Measurements from ENCODE around the gene JPH3. TPM values are rescaled to one million over a fixed set of nuclear protein-coding genes. Genes with fewer than 3 reads are reported as not detected.

Gene JPH3
- total RNA-seq, 1 experiment from 2014 or later, result not detected

GRCh38 chr16:87740441-87740840, 138.1 kb downstream of the JPH3 start:
- ChIA-PET CTCF (no interaction called here), POLR2A (ENCODE audit: unreplicated experiment) (no interaction called here)
- DNase-seq, result no peak
- no peaks in the 10 kb centered on the region for H3K9me3 ChIP-seq (ENCODE audit: insufficient read depth, low read depth)
- H3K4me3 ChIP-seq, result no peak overlapping the region
- TF ChIP-seq CTCF (conservative IDR thresholded peaks at IDR 0.05) (no peak), EZH2 (IDR thresholded peaks at IDR 0.05; ENCODE audit: low read depth) (no peak)
- H3K9me2 ChIP-seq (ENCODE audit: insufficient read depth), result no peaks in the 10 kb centered on the region
- H3K27ac ChIP-seq, result no peak overlapping the region
- H3K4me1 ChIP-seq (replicated peaks; ENCODE audit: insufficient read depth), result no peaks in the 10 kb centered on the region
- no peaks in the 10 kb centered on the region for H3K79me2 ChIP-seq (ENCODE audit: low read depth)
- H3K4me2 ChIP-seq, result no peak overlapping the region
- no peaks in the 10 kb centered on the region for H3K27me3 ChIP-seq (ENCODE audit: insufficient read depth, low read depth)
- H4K20me1 ChIP-seq (ENCODE audit: insufficient read depth), result peaks cover 24% of the 10 kb centered on the region
- no peaks in the 10 kb centered on the region; the same call in 1 of the 2 replicates for H3K36me3 ChIP-seq (ENCODE audit: low read depth)
- BruUV-seq (replicated peaks), result no TSS peak
- H3F3A ChIP-seq (ENCODE audit: insufficient read depth, low read depth), result no peaks in the 10 kb centered on the region
- intact Hi-C loops (cut with micrococcal nuclease; ENCODE audit: unreplicated experiment), result no loop called here
- no peak overlapping the region for H2AFZ ChIP-seq

GRCh38 chr16:87740909-87741424, 138.7 kb downstream of the JPH3 start:
- Histone ChIP-seq H3K79me2 (ENCODE audit: low read depth) (no peaks in the 10 kb centered on the region), H3K36me3 (ENCODE audit: low read depth) (no peaks in the 10 kb centered on the region; the same call in 1 of the 2 replicates), H3K4me2 (no peak overlapping the region), H3F3A (ENCODE audit: insufficient read depth, low read depth) (no peaks in the 10 kb centered on the region), H3K27ac (no peak overlapping the region), H4K20me1 (ENCODE audit: insufficient read depth) (peaks cover 19% of the 10 kb centered on the region), H3K27me3 (ENCODE audit: insufficient read depth, low read depth) (no peaks in the 10 kb centered on the region), H2AFZ (no peak overlapping the region), H3K9me3 (ENCODE audit: insufficient read depth, low read depth) (no peaks in the 10 kb centered on the region), H3K4me3 (no peak overlapping the region), H3K4me1 (replicated peaks; ENCODE audit: insufficient read depth) (no peaks in the 10 kb centered on the region), H3K9me2 (ENCODE audit: insufficient read depth) (no peaks in the 10 kb centered on the region)
- no TSS peak for BruUV-seq (replicated peaks)
- intact Hi-C loops (cut with micrococcal nuclease; ENCODE audit: unreplicated experiment), result no loop called here
- DNase-seq, result no peak
- ChIA-PET POLR2A (ENCODE audit: unreplicated experiment) (no interaction called here), CTCF (no interaction called here)
- no peak for TF ChIP-seq CTCF (conservative IDR thresholded peaks at IDR 0.05)
- no peak for TF ChIP-seq EZH2 (IDR thresholded peaks at IDR 0.05; ENCODE audit: low read depth)

GRCh38 chr16:87741700-87742415, 139.6 kb downstream of the JPH3 start:
- CTCF ChIA-PET, result no interaction called here
- Histone ChIP-seq H3K27me3 (ENCODE audit: insufficient read depth, low read depth) (no peaks in the 10 kb centered on the region), H3K4me1 (replicated peaks; ENCODE audit: insufficient read depth) (no peaks in the 10 kb centered on the region), H3K4me2 (no peak overlapping the region), H3K27ac (no peak overlapping the region), H3K4me3 (no peak overlapping the region), H3K79me2 (ENCODE audit: low read depth) (no peaks in the 10 kb centered on the region), H3K9me3 (ENCODE audit: insufficient read depth, low read depth) (no peaks in the 10 kb centered on the region), H2AFZ (no peak overlapping the region), H3K9me2 (ENCODE audit: insufficient read depth) (no peaks in the 10 kb centered on the region), H3F3A (ENCODE audit: insufficient read depth, low read depth) (no peaks in the 10 kb centered on the region), H3K36me3 (ENCODE audit: low read depth) (peaks cover 8% of the 10 kb centered on the region; the same call in 1 of the 2 replicates), H4K20me1 (ENCODE audit: insufficient read depth) (peaks cover 12% of the 10 kb centered on the region)
- TF ChIP-seq EZH2 (IDR thresholded peaks at IDR 0.05; ENCODE audit: low read depth), result no peak
- DNase-seq, result no peak
- POLR2A ChIA-PET (ENCODE audit: unreplicated experiment), result no interaction called here
- intact Hi-C loops (cut with micrococcal nuclease; ENCODE audit: unreplicated experiment), result no loop called here
- BruUV-seq (replicated peaks), result no TSS peak
